GM18858 (cell line): Measurements from ENCODE around the gene BMPR2.
"Not testable (repeated sequence)": the region's sequence is repeated elsewhere in the genome, so short reads cannot be mapped to it uniquely, and the experiment has no call there.

Experiments
- ATAC-seq: cut with Tn5 transposase; IDR thresholded peaks from one replicate; pipeline ENCODE4 v1.9.1; 2021; ENCODE audit not compliant: unreplicated experiment

The BMPR2 gene

GRCh38 chr2:202378662-202379358 is 2.7 kb downstream of the BMPR2 start:
- no peak for ATAC-seq

- ATAC-seq: no peak
Measured at GRCh38 chr2:202382684-202383083, 6.6 kb downstream of the BMPR2 start.

- ATAC-seq: not testable (repeated sequence)
Measured at GRCh38 chr2:202386495-202386894, 10.4 kb downstream of the BMPR2 start.

GRCh38 chr2:202387608-202388342 is 11.6 kb downstream of the BMPR2 start:
- ATAC-seq: no peak

- peak; percentile 44 for ATAC-seq
Measured at GRCh38 chr2:202400941-202401340, 24.8 kb downstream of the BMPR2 start.

GRCh38 chr2:202405798-202406197 is 29.7 kb downstream of the BMPR2 start:
- ATAC-seq: no peak

- no peak for ATAC-seq
Measured at GRCh38 chr2:202406445-202406978, 30.4 kb downstream of the BMPR2 start.

GRCh38 chr2:202408546-202409140 is 32.5 kb downstream of the BMPR2 start:
- ATAC-seq: no peak

GRCh38 chr2:202410092-202410491 is 34.0 kb downstream of the BMPR2 start:
- ATAC-seq: no peak

- ATAC-seq: no peak
Measured at GRCh38 chr2:202411097-202411496, 35.0 kb downstream of the BMPR2 start.

GRCh38 chr2:202418027-202418426 is 41.9 kb downstream of the BMPR2 start:
- no peak for ATAC-seq

- no peak for ATAC-seq
Measured at GRCh38 chr2:202418511-202418910, 42.4 kb downstream of the BMPR2 start.

GRCh38 chr2:202423139-202423538 is 47.0 kb downstream of the BMPR2 start:
- ATAC-seq: no peak

GRCh38 chr2:202425036-202425435 is 48.9 kb downstream of the BMPR2 start:
- no peak for ATAC-seq

GRCh38 chr2:202426751-202427150 is 50.6 kb downstream of the BMPR2 start:
- no peak for ATAC-seq

GRCh38 chr2:202429164-202429980 is 53.2 kb downstream of the BMPR2 start:
- no peak for ATAC-seq

- no peak for ATAC-seq
Measured at GRCh38 chr2:202432776-202433175, 56.6 kb downstream of the BMPR2 start.

GRCh38 chr2:202434472-202434871 is 58.3 kb downstream of the BMPR2 start:
- ATAC-seq: no peak

- ATAC-seq: no peak
Measured at GRCh38 chr2:202436626-202437025, 60.5 kb downstream of the BMPR2 start.

GRCh38 chr2:202440117-202440516 is 64.0 kb downstream of the BMPR2 start:
- ATAC-seq: not testable (repeated sequence)

GRCh38 chr2:202442882-202443281 is 66.8 kb downstream of the BMPR2 start:
- no peak for ATAC-seq
